HL-60 (cell line): Measurements from ENCODE around the gene ODF4.

ENCODE experiments used
- DNase-seq, 2 experiments: peaks; one replicate each; pipeline ENCODE4 v3.0.0-alpha.2; 2010 to 2020; ENCODE audit warnings: low read depth in 1 of 2, low spot score in 1 of 2
- H3K27ac ChIP-seq: fragments of 250-450 bp; sonication (Bioruptor Pico); replicated peaks from 2 replicates; pipeline ENCODE4 v1.5.1; 2020; ENCODE audit warnings: mild to moderate bottlenecking, moderate library complexity
- H3K27me3 ChIP-seq: fragments of 250-450 bp; sonication (Bioruptor Pico); 2 replicates; pipeline ENCODE4 v1.5.1; 2021; ENCODE audit warnings: mild to moderate bottlenecking, moderate library complexity; ENCODE audit not compliant: insufficient read depth, poor library complexity, severe bottlenecking
- H3K4me3 ChIP-seq: replicated peaks from 2 replicates; pipeline ENCODE4 v1.5.1; 2011; ENCODE audit warnings: mild to moderate bottlenecking, control low read depth, low read length; ENCODE audit not compliant: insufficient read depth
- GABPA ChIP-seq: IDR thresholded peaks from 2 replicates; pipeline ENCODE4 v1.6.1; 2012; ENCODE audit warnings: low read depth
- POLR2AphosphoS5 ChIP-seq: IDR thresholded peaks from 2 replicates; pipeline ENCODE4 v1.6.1; 2012; ENCODE audit warnings: low read depth
- SPI1 ChIP-seq: IDR thresholded peaks from 2 replicates; pipeline ENCODE4 v1.6.1; 2012; ENCODE audit warnings: low read depth, mild to moderate bottlenecking, borderline replicate concordance
- TF ChIP-seq, protein P1 (sequence below): IDR thresholded peaks from 2 replicates; pipeline ENCODE4 v1.6.1; 2012; ENCODE audit warnings: low read depth; ENCODE audit not compliant: insufficient replicate concordance
- TF ChIP-seq, protein P2 (sequence below): IDR thresholded peaks from one replicate; pipeline ENCODE4 v1.5.1; 2011; ENCODE audit warnings: low read length, control low read depth, inconsistent platforms; ENCODE audit not compliant: insufficient read depth

Gene ODF4

DNA sequence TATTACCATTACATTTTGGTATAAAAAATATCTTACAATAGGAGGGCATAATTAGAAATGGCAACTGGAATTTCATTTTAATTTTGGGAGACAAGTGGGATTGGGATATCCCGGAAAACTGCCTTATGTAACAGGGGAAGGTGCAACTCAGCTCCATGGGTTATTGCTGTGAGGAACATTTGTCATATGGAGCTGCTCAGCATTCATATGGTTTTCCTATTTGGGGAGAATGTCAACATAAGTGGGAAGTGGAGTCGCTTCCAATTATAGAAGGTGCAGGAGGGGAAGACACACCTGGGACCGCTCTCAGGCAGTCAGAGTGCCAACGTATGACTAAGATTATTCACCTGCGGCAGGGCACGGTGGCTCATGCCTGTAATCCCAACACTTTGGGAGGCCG lies 10.7 kb downstream of the ODF4 start:
- Histone ChIP-seq H3K4me3 (no peak overlapping the region), H3K27me3 (no peaks in the 10 kb centered on the region), H3K27ac (no peak overlapping the region)
- no peak for TF ChIP-seq SPI1
- TF ChIP-seq, protein P1, sequence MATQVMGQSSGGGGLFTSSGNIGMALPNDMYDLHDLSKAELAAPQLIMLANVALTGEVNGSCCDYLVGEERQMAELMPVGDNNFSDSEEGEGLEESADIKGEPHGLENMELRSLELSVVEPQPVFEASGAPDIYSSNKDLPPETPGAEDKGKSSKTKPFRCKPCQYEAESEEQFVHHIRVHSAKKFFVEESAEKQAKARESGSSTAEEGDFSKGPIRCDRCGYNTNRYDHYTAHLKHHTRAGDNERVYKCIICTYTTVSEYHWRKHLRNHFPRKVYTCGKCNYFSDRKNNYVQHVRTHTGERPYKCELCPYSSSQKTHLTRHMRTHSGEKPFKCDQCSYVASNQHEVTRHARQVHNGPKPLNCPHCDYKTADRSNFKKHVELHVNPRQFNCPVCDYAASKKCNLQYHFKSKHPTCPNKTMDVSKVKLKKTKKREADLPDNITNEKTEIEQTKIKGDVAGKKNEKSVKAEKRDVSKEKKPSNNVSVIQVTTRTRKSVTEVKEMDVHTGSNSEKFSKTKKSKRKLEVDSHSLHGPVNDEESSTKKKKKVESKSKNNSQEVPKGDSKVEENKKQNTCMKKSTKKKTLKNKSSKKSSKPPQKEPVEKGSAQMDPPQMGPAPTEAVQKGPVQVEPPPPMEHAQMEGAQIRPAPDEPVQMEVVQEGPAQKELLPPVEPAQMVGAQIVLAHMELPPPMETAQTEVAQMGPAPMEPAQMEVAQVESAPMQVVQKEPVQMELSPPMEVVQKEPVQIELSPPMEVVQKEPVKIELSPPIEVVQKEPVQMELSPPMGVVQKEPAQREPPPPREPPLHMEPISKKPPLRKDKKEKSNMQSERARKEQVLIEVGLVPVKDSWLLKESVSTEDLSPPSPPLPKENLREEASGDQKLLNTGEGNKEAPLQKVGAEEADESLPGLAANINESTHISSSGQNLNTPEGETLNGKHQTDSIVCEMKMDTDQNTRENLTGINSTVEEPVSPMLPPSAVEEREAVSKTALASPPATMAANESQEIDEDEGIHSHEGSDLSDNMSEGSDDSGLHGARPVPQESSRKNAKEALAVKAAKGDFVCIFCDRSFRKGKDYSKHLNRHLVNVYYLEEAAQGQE = no peak
- DNase-seq = no peak

DNA sequence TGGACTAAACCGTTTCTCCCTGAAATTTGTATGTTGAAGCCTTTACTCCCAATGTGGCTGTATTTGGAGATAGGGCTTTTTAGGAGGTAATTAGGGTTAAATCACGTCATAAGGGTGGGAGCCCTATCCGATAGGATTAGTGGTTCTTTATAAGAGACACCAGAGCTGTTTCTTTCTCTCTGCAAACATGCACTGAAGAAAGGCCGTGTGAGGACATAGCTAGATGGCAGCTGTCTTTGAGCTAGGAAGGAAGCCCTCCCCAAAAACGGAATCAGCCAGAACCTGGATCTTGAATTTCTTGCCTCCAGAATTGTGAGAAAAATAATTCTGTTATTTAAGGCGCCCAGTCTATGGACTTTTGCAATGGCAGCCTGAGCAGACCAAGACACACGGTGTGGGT lies 14.1 kb downstream of the ODF4 start:
- Histone ChIP-seq H3K27me3 (no peaks in the 10 kb centered on the region), H3K27ac (no peak overlapping the region), H3K4me3 (no peak overlapping the region)
- TF ChIP-seq, protein P1 = no peak
- TF ChIP-seq POLR2AphosphoS5 (no peak), GABPA (no peak), SPI1 (no peak)
- TF ChIP-seq, protein P2, sequence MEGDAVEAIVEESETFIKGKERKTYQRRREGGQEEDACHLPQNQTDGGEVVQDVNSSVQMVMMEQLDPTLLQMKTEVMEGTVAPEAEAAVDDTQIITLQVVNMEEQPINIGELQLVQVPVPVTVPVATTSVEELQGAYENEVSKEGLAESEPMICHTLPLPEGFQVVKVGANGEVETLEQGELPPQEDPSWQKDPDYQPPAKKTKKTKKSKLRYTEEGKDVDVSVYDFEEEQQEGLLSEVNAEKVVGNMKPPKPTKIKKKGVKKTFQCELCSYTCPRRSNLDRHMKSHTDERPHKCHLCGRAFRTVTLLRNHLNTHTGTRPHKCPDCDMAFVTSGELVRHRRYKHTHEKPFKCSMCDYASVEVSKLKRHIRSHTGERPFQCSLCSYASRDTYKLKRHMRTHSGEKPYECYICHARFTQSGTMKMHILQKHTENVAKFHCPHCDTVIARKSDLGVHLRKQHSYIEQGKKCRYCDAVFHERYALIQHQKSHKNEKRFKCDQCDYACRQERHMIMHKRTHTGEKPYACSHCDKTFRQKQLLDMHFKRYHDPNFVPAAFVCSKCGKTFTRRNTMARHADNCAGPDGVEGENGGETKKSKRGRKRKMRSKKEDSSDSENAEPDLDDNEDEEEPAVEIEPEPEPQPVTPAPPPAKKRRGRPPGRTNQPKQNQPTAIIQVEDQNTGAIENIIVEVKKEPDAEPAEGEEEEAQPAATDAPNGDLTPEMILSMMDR = no peak
- DNase-seq = no peak

DNA sequence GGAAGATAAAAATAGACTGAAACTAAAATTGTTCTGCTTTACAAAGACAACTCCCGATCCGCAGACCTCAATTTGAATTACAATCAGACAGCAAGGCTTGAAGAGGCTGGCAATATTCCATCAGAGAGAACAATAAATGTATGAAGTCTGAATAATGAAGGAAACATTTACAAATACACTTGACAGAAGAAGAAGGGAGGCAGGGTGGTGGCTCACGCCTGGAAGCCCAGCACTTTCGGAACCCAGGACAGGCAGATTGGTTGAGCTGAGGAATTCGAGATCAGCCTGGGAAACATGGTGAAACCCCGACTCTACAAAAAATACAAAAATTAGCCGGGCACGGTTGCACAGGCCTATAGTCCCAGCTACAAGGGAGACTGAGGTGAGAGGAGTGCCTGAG lies 14.6 kb downstream of the ODF4 start:
- no peaks in the 10 kb centered on the region for H3K27me3 ChIP-seq
- H3K27ac ChIP-seq = no peak overlapping the region
- TF ChIP-seq POLR2AphosphoS5 (no peak), SPI1 (no peak), GABPA (no peak)
- TF ChIP-seq, protein P2 = no peak
- TF ChIP-seq, protein P1 = no peak
- DNase-seq = no peak
- H3K4me3 ChIP-seq = no peak overlapping the region

DNA sequence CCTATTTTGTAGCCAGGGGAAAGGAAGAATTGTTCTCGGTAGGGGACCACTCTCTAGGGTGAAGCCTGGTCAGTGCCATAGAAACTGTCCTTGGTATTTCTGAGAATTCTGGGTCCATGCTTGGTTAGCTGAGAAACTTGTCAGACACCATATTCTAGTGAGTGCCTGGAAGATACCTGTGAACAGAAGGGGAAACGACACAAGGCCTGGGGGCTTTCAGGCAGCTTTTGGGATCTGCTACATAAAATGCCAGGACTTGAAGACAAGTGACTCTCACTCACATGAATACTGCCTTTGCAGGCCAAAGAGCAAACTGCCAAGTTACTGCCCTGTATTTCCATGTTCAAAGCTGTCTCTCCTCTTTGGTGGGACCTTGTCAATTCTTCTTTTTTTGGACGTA lies 18.3 kb downstream of the ODF4 start:
- TF ChIP-seq, protein P1 = no peak
- TF ChIP-seq POLR2AphosphoS5 = no peak
- TF ChIP-seq, protein P2 = no peak
- TF ChIP-seq GABPA = no peak
- no peak for TF ChIP-seq SPI1
- no peak for DNase-seq
- H3K27ac ChIP-seq = no peak overlapping the region
- no peak overlapping the region for H3K4me3 ChIP-seq
- no peaks in the 10 kb centered on the region for H3K27me3 ChIP-seq
